Fibroblast of lung (primary cell): ENCODE measurements around the gene RACGAP1. TPM values are rescaled to one million over a fixed set of nuclear protein-coding genes. Genes with fewer than 3 reads are reported as not detected.

Experiments
- DNase-seq, 2 donors: peaks; one replicate each; pipeline versions ENCODE4 v3.0.0 to v3.0.0-alpha.2; 2010; ENCODE audit warnings: low read depth in 2 of 2
- H2AFZ ChIP-seq: 2 replicates; pipeline ENCODE4 v1.5.1; 2012; ENCODE audit warnings: low read length, control low read depth, inconsistent platforms
- H3K27ac ChIP-seq: 2 replicates; pipeline ENCODE4 v1.5.1; 2011; ENCODE audit warnings: low read length, control low read depth; ENCODE audit not compliant: insufficient read depth
- H3K27me3 ChIP-seq: 2 replicates; pipeline ENCODE4 v1.5.1; 2011; ENCODE audit warnings: mild to moderate bottlenecking, low read length; ENCODE audit not compliant: control insufficient read depth, insufficient read depth
- H3K36me3 ChIP-seq: 2 replicates; pipeline ENCODE4 v1.5.1; 2011; ENCODE audit warnings: low read length; ENCODE audit not compliant: control insufficient read depth, insufficient read depth
- H3K4me1 ChIP-seq: 2 replicates; pipeline ENCODE4 v1.5.1; 2011; ENCODE audit warnings: low read length; ENCODE audit not compliant: control insufficient read depth, insufficient read depth; ENCODE audit errors: extremely low read depth
- H3K4me2 ChIP-seq: 2 replicates; pipeline ENCODE4 v1.5.1; 2011; ENCODE audit warnings: low read length, control low read depth; ENCODE audit not compliant: insufficient read depth; ENCODE audit errors: extremely low read depth
- H3K4me3 ChIP-seq, 4 experiments: fragments of 200-600 bp in 1 of 4; sonication (generic) in 1 of 4; replicated peaks in 1 of 4; 2 replicates each; pipeline ENCODE4 v1.5.1; 2011 to 2016; ENCODE audit warnings: low read length in 4 of 4, low read depth in 3 of 4, mild to moderate bottlenecking in 3 of 4, control low read depth in 2 of 4, inconsistent platforms in 1 of 4, mixed read lengths in 1 of 4; ENCODE audit not compliant: insufficient read depth in 1 of 4; ENCODE audit errors: control extremely low read depth in 1 of 4
- H3K79me2 ChIP-seq: 2 replicates; pipeline ENCODE4 v1.5.1; 2012; ENCODE audit warnings: mild to moderate bottlenecking, low read length, inconsistent platforms; ENCODE audit not compliant: control insufficient read depth, insufficient read depth
- H3K9ac ChIP-seq: 2 replicates; pipeline ENCODE4 v1.5.1; 2011; ENCODE audit warnings: mild to moderate bottlenecking, low read length, control low read depth; ENCODE audit not compliant: insufficient read depth
- H3K9me3 ChIP-seq: 2 replicates; pipeline ENCODE4 v1.5.1; 2012; ENCODE audit warnings: low read depth, low read length; ENCODE audit not compliant: control insufficient read depth, insufficient read depth
- H4K20me1 ChIP-seq: 2 replicates; pipeline ENCODE4 v1.5.1; 2011; ENCODE audit warnings: low read length; ENCODE audit not compliant: control insufficient read depth, insufficient read depth; ENCODE audit errors: extremely low read depth
- CTCF ChIP-seq, 2 donors: IDR thresholded peaks in 1 of 2; conservative IDR thresholded peaks in 1 of 2; 1 replicate in 1 of 2; 2 replicates in 1 of 2; pipeline ENCODE4 v1.5.1; 2011 to 2012; ENCODE audit warnings: low read length in 2 of 2, control low read depth in 1 of 2, inconsistent platforms in 1 of 2, low read depth in 1 of 2, mild to moderate bottlenecking in 1 of 2
- EZH2 ChIP-seq: IDR thresholded peaks from 2 replicates; pipeline ENCODE4 v1.5.1; 2012; ENCODE audit warnings: low read length, control low read depth, mild to moderate bottlenecking; ENCODE audit errors: missing control alignments
- polyA plus RNA-seq, 2 donors: library from polyadenylated mRNA; depleted of rRNA in 1 of 2; stranded (reverse) in 1 of 2; unstranded in 1 of 2; fragments of >200 nt; gene quantifications; 2 replicates each; pipeline ENCODE4 v1.2.1, GENCODE V29; 2011 to 2012; ENCODE audit warnings: missing spikeins in 1 of 2
- total RNA-seq: library from RNA; depleted of rRNA; stranded (reverse); fragments of >200 nt; gene quantifications from 2 replicates; pipeline ENCODE4 v1.2.1, GENCODE V29; 2014

RACGAP1 gene
- total and polyA plus RNA-seq, 2 donors (not counting 1 experiment from before 2014, with no cell fraction given): 22.9 to 38.1 TPM

GRCh38 chr12:49946086-49946485, 79.2 kb downstream of the RACGAP1 start:
- TF ChIP-seq EZH2 (no peak), CTCF (conservative IDR thresholded peaks at IDR 0.05 in 1 of 2, IDR thresholded peaks at IDR 0.05 in 1 of 2; ENCODE audit: low read depth in 1 of 2, low read length in 2 of 2) (no peak)
- Histone ChIP-seq H4K20me1 (no peaks in the 10 kb centered on the region), H3K9ac (no peak overlapping the region), H2AFZ (no peak overlapping the region), H3K4me3 (no peak overlapping the region), H3K4me2 (no peak overlapping the region), H3K36me3 (no peaks in the 10 kb centered on the region), H3K27me3 (peaks cover 10% of the 10 kb centered on the region), H3K9me3 (no peaks in the 10 kb centered on the region), H3K79me2 (no peaks in the 10 kb centered on the region), H3K4me1 (no peaks in the 10 kb centered on the region), H3K27ac (no peak overlapping the region)
- DNase-seq: no peak

- H3K36me3 ChIP-seq: no peaks in the 10 kb centered on the region
- H3K9me3 ChIP-seq: no peaks in the 10 kb centered on the region
- no peaks in the 10 kb centered on the region for H3K79me2 ChIP-seq
- no peak for TF ChIP-seq EZH2
- TF ChIP-seq CTCF (conservative IDR thresholded peaks at IDR 0.05 in 1 of 2, IDR thresholded peaks at IDR 0.05 in 1 of 2; ENCODE audit: low read depth in 1 of 2, low read length in 2 of 2): peak; percentile 85 to 87
- peak overlapping the region; percentile 80 for H2AFZ ChIP-seq
- DNase-seq: peak; percentile 65 to 79
- H3K9ac ChIP-seq: no peak overlapping the region
- no peaks in the 10 kb centered on the region for H3K4me1 ChIP-seq
- no peak overlapping the region for H3K4me3 ChIP-seq
- peaks cover 7% of the 10 kb centered on the region for H3K27me3 ChIP-seq
- H3K4me2 ChIP-seq: no peak overlapping the region
- H4K20me1 ChIP-seq: no peaks in the 10 kb centered on the region
- no peak overlapping the region for H3K27ac ChIP-seq
Measured at GRCh38 chr12:49945394-49946080, 79.8 kb downstream of the RACGAP1 start.

- H3K27me3 ChIP-seq: peaks cover 4% of the 10 kb centered on the region
- no peak for DNase-seq
- no peaks in the 10 kb centered on the region for H4K20me1 ChIP-seq
- TF ChIP-seq CTCF (conservative IDR thresholded peaks at IDR 0.05 in 1 of 2, IDR thresholded peaks at IDR 0.05 in 1 of 2; ENCODE audit: low read depth in 1 of 2, low read length in 2 of 2) (no peak), EZH2 (no peak)
- no peak overlapping the region for H3K9ac ChIP-seq
- H3K36me3 ChIP-seq: no peaks in the 10 kb centered on the region
- H3K4me3 ChIP-seq: no peak overlapping the region
- no peak overlapping the region for H3K27ac ChIP-seq
- H3K9me3 ChIP-seq: no peaks in the 10 kb centered on the region
- no peak overlapping the region for H2AFZ ChIP-seq
- H3K4me1 ChIP-seq: no peaks in the 10 kb centered on the region
- no peak overlapping the region for H3K4me2 ChIP-seq
- H3K79me2 ChIP-seq: no peaks in the 10 kb centered on the region
Measured at GRCh38 chr12:49944718-49945117, 80.6 kb downstream of the RACGAP1 start.
